ENCODE results near the gene ANKRD55.

- TF ChIP-seq, protein P1, sequence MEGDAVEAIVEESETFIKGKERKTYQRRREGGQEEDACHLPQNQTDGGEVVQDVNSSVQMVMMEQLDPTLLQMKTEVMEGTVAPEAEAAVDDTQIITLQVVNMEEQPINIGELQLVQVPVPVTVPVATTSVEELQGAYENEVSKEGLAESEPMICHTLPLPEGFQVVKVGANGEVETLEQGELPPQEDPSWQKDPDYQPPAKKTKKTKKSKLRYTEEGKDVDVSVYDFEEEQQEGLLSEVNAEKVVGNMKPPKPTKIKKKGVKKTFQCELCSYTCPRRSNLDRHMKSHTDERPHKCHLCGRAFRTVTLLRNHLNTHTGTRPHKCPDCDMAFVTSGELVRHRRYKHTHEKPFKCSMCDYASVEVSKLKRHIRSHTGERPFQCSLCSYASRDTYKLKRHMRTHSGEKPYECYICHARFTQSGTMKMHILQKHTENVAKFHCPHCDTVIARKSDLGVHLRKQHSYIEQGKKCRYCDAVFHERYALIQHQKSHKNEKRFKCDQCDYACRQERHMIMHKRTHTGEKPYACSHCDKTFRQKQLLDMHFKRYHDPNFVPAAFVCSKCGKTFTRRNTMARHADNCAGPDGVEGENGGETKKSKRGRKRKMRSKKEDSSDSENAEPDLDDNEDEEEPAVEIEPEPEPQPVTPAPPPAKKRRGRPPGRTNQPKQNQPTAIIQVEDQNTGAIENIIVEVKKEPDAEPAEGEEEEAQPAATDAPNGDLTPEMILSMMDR (IDR thresholded peaks at IDR 0.05) = no peak
- TF ChIP-seq POLR2A (IDR thresholded peaks at IDR 0.05) = no peak
Observed at GRCh38 chr5:56088967-56089829, 143.9 kb downstream of the ANKRD55 start.
